Ramos (cell line): ENCODE results near the gene MCRIP2.

Experiments used
- in situ Hi-C: fragments of 300-500 bp; cut with MboI; formaldehyde crosslinking; loops from one replicate; pipeline ENCODE4 v1.14.3; 2022; ENCODE audit warnings: low sequenced_read_pairs; ENCODE audit not compliant: unreplicated experiment

Gene MCRIP2

GRCh38 chr16:616733-617586 is 24.7 kb upstream of the MCRIP2 start:
- in situ Hi-C loops, result no loop called here

GRCh38 chr16:617855-618254 is 23.8 kb upstream of the MCRIP2 start:
- in situ Hi-C loops, result no loop called here

GRCh38 chr16:619476-620100 is 22.0 kb upstream of the MCRIP2 start:
- in situ Hi-C loops, result no loop called here

DNA sequence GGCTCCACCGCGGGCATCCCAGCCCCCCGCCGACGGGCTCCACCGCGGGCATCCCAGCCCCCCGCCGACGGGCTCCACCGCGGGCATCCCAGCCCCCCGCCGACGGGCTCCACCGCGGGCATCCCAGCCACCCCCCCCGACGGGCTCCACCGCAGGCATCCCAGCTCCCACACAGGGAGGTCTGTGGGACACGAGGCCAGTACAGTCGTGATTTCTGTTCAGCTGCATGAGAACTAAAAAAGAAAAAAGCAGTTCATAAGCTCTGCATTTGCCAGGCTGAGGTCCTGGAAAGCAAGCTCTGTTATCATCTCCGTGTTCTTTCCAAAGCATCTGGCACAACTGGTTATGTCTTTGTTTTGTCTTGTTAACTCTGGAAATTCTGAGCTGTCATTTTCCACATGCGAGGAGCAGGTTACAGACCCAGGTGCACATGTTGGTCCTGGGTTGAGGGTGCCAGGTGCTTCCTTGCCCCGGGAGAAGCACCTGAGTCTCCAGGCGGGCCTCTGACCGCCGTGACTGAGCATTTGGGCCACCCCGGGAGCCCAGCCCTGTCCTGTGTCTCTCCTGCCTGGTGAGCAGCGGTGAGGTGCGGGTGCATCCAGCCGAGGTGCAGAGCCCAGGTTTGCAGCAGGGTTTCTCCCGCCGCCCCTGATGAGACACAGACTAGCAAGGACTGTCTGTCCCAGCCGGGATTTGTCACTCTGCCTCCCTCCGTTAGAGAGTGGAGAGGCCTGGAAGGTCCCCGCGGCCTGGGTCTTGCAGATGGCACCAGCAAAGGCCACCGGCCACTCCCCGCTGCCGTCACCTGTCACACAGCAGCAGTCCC is 20.7 kb upstream of the MCRIP2 start:
- in situ Hi-C loops, result no loop called here

GRCh38 chr16:621526-622105 is 20.0 kb upstream of the MCRIP2 start:
- in situ Hi-C loops, result no loop called here

GRCh38 chr16:622920-623280 is 18.7 kb upstream of the MCRIP2 start:
- in situ Hi-C loops, result no loop called here

- in situ Hi-C loops, result no loop called here
These were observed 17.0 kb upstream of the MCRIP2 start for GRCh38 chr16:624526-625070.

GRCh38 chr16:625117-625976 is 16.3 kb upstream of the MCRIP2 start:
- in situ Hi-C loops, result no loop called here

GRCh38 chr16:625977-626765 is 15.5 kb upstream of the MCRIP2 start:
- in situ Hi-C loops, result no loop called here

- in situ Hi-C loops, result no loop called here
These were observed 14.7 kb upstream of the MCRIP2 start for GRCh38 chr16:626787-627453.

DNA sequence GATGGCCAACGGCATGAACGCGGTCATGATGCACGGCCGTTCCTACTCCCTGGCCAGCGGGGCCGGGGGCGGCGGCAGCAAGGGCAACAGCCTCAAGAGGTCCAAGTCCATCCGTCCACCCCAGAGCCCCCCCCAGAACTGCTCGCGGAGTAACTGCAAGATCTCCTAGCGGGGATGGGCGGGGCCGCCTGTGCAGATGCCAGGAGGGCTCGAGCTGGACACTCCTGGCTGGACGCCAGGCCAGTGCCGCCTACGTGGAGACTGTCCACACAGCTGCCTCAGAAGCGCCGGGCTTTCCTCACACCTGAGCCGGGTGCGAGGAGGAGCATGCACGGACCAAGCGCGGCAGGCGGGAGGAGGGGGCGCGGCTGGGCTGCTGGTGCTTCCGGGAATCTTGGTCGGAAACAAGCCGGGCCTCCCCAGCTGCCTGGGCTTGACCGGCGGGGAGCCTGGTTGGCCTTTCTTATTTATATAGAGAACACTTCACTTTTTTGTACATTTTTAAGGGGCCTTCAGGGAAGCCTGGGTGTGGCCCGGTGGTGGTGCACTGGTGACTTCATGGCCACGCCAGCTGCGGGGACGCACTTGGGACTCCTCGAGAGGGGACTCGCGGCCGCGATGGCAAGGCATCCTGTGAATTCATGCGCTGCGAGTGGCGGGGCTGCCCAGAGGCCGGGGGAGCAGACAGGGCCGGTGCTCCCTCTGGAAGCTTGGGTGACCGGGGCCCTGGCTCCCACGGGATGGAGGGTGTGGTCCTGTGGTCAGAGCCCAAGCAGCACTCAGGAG is 14.0 kb upstream of the MCRIP2 start:
- in situ Hi-C loops, result no loop called here

- in situ Hi-C loops, result no loop called here
These were observed 13.1 kb upstream of the MCRIP2 start for GRCh38 chr16:628321-629061.

- in situ Hi-C loops, result no loop called here
These were observed 12.3 kb upstream of the MCRIP2 start for GRCh38 chr16:629185-629832.

GRCh38 chr16:629833-630248 is 11.8 kb upstream of the MCRIP2 start:
- in situ Hi-C loops, result no loop called here

- in situ Hi-C loops, result no loop called here
These were observed 11.3 kb upstream of the MCRIP2 start for GRCh38 chr16:630249-630814.

GRCh38 chr16:630815-631405 is 10.7 kb upstream of the MCRIP2 start, which contains the start of gene WFIKKN1:
Gene WFIKKN1, plus strand, starts transcription at chr16:630985. Its CDS starts 269 bp downstream, at chr16:631254.
- in situ Hi-C loops, result no loop called here
